HEK293 (cell line): ENCODE data around the gene SSC4D.
"Not testable (repeated sequence)": the region's sequence is repeated elsewhere in the genome, so short reads cannot be mapped to it uniquely, and the experiment has no call there.

Experiments used
- CTCF ChIP-seq: fragments of 450-650 bp; formaldehyde crosslinking; IDR thresholded peaks from 2 replicates; pipeline ENCODE4 v1.5.1; 2016; ENCODE audit warnings: missing biosample characterization, missing genetic modification characterization
- ZNF366 ChIP-seq: fragments of 450-650 bp; formaldehyde crosslinking; conservative IDR thresholded peaks from 2 replicates; pipeline ENCODE4 v1.5.1; 2016; ENCODE audit warnings: missing biosample characterization, missing genetic modification characterization
- ZSCAN5A ChIP-seq: fragments of 450-650 bp; formaldehyde crosslinking; IDR thresholded peaks from 2 replicates; pipeline ENCODE4 v1.5.1; 2016; ENCODE audit warnings: missing biosample characterization, missing genetic modification characterization

- not testable (repeated sequence) for TF ChIP-seq ZNF366, CTCF, ZSCAN5A (tag by site-specific recombination)
Measured at GRCh38 chr7:76457017-76457416, 47.5 kb upstream of the SSC4D start.
